Large intestine (tissue), 3 donors: ENCODE results near the gene KLK6. TPM values are rescaled to one million over a fixed set of nuclear protein-coding genes. Genes with fewer than 3 reads are reported as not detected.

Source experiments
- DNase-seq, 2 donors: peaks; one replicate each; pipeline versions ENCODE4 v3.0.0 to v3.0.0-alpha.2; 2013
- H3K27ac ChIP-seq: one replicate; pipeline ENCODE4 v1.5.1; 2013; ENCODE audit warnings: low read length
- H3K27me3 ChIP-seq: 2 replicates; pipeline ENCODE4 v1.6.1; 2013; ENCODE audit warnings: low read length; ENCODE audit not compliant: control insufficient read depth, insufficient read depth
- H3K36me3 ChIP-seq: 2 replicates; pipeline ENCODE4 v1.6.1; 2013; ENCODE audit warnings: low read length; ENCODE audit not compliant: control insufficient read depth, insufficient read depth
- H3K4me1 ChIP-seq: one replicate; pipeline ENCODE4 v1.6.1; 2013; ENCODE audit warnings: low read length; ENCODE audit not compliant: control insufficient read depth, insufficient read depth
- H3K4me3 ChIP-seq: one replicate; pipeline ENCODE4 v1.5.1; 2013; ENCODE audit warnings: low read length
- H3K9me3 ChIP-seq: one replicate; pipeline ENCODE4 v1.6.1; 2013; ENCODE audit warnings: mild to moderate bottlenecking, low read depth, low read length, moderate library complexity; ENCODE audit not compliant: control insufficient read depth
- WGBS: methylation state at CpG from one replicate; pipeline ENCODE4 v1.1.5; 2013; ENCODE audit warnings: low lambda C conversion rate; ENCODE audit not compliant: insufficient coverage; 5-methylcytosine and 5-hydroxymethylcytosine counted together
- polyA plus RNA-seq: library from polyadenylated mRNA; unstranded; fragments of 120-200 nt; gene quantifications from one replicate; pipeline ENCODE4 v1.2.1, GENCODE V29; 2013

Gene KLK6
- polyA plus RNA-seq, 1 donor = 0.58 TPM

DNA sequence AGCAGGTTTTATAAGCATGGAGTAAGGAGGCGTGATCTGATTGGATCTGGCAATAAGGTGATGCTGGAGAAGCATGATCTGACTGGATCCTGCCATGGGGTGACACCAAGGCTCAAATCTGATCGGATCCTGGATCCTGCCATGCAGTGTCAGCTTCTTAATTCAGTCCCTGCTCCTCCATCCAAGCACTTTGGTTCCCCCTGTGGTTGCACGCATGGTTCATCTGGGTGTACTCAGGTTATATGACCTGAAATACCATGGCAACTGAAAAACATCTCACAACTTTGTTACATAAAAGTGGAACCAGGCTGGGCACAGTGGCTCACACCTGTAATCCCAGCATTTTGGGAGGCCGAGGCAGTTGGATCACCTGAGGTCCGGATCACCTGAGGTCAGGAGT lies 40.6 kb downstream of the KLK6 start:
- no peak for DNase-seq
- Histone ChIP-seq H3K36me3 (no peaks in the 10 kb centered on the region), H3K27ac (no peak overlapping the region), H3K9me3 (no peaks in the 10 kb centered on the region), H3K4me3 (no peak overlapping the region), H3K27me3 (peaks cover 13% of the 10 kb centered on the region), H3K4me1 (no peaks in the 10 kb centered on the region)
- WGBS = no CpG with 5 or more reads among the region's 5 CpGs

- no peaks in the 10 kb centered on the region for H3K4me1 ChIP-seq
- no peaks in the 10 kb centered on the region for H3K36me3 ChIP-seq
- no peaks in the 10 kb centered on the region for H3K9me3 ChIP-seq
- no peak overlapping the region for H3K27ac ChIP-seq
- H3K4me3 ChIP-seq = no peak overlapping the region
- peaks cover 13% of the 10 kb centered on the region for H3K27me3 ChIP-seq
- DNase-seq = no peak
- WGBS = 80% methylated on average over 1 of the region's 11 CpGs
Measured at GRCh38 chr19:50926144-50926543, 43.2 kb downstream of the KLK6 start.

DNA sequence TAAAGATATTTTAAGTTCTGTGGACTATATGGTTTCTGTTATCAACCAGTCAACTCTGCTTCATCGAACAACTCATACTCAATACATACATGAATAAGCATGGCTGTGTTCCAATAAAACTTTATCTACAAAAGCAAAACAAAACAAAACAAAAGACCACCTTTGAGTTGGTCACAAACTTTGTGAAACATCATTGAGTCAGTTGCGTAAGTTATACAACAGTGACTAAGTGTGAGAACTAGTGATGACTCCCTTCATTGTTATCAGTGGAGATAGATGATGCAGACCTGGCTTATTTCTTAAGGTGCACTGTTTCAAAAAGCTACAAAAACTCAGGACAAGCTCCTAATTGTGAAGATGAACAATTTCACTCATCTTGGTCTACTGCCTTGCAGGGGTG lies 43.7 kb downstream of the KLK6 start:
- no peak for DNase-seq
- Histone ChIP-seq H3K9me3 (no peaks in the 10 kb centered on the region), H3K4me3 (no peak overlapping the region), H3K4me1 (no peaks in the 10 kb centered on the region), H3K27me3 (peaks cover 13% of the 10 kb centered on the region), H3K27ac (no peak overlapping the region), H3K36me3 (no peaks in the 10 kb centered on the region)
- 100% methylated on average over 1 of the region's 2 CpGs for WGBS

- Histone ChIP-seq H3K27me3 (peaks cover 7% of the 10 kb centered on the region), H3K4me1 (no peaks in the 10 kb centered on the region), H3K36me3 (no peaks in the 10 kb centered on the region), H3K9me3 (no peaks in the 10 kb centered on the region), H3K4me3 (no peak overlapping the region), H3K27ac (no peak overlapping the region)
- no peak for DNase-seq
- no CpG with 5 or more reads among the region's 6 CpGs for WGBS
Measured at GRCh38 chr19:50924586-50924985, 44.8 kb downstream of the KLK6 start.

DNA sequence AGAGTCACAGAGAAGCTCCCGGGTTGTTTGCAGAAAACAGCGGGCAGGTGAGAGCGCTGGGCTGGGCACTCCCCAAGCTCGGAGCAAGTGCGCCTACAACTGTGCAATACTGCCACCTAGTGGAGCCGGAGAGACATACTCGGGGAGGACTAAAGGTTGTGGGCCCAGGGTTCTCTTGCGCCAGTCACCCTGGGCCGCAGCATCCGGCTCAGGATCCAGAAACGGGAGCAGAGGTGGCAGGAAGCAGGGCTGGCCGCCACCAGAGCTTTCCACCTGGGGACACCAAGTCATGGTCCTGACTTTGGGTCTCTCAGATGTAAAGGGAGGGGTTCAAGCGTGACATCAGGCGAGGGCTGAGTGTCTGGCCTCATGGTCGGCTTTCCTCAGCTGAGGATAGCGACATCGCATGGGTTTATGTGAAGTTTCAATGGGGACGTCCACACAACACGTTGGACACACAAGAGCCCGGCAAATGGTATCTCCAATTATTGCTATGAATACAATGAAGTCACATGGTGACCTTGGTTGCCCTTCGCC lies 47.0 kb downstream of the KLK6 start:
- Histone ChIP-seq H3K4me3 (no peak overlapping the region), H3K9me3 (no peaks in the 10 kb centered on the region), H3K27ac (no peak overlapping the region), H3K27me3 (peaks cover 4% of the 10 kb centered on the region), H3K36me3 (no peaks in the 10 kb centered on the region), H3K4me1 (no peaks in the 10 kb centered on the region)
- peak; percentile 62 to 75 for DNase-seq
- WGBS = no CpG with 5 or more reads among the region's 21 CpGs

DNA sequence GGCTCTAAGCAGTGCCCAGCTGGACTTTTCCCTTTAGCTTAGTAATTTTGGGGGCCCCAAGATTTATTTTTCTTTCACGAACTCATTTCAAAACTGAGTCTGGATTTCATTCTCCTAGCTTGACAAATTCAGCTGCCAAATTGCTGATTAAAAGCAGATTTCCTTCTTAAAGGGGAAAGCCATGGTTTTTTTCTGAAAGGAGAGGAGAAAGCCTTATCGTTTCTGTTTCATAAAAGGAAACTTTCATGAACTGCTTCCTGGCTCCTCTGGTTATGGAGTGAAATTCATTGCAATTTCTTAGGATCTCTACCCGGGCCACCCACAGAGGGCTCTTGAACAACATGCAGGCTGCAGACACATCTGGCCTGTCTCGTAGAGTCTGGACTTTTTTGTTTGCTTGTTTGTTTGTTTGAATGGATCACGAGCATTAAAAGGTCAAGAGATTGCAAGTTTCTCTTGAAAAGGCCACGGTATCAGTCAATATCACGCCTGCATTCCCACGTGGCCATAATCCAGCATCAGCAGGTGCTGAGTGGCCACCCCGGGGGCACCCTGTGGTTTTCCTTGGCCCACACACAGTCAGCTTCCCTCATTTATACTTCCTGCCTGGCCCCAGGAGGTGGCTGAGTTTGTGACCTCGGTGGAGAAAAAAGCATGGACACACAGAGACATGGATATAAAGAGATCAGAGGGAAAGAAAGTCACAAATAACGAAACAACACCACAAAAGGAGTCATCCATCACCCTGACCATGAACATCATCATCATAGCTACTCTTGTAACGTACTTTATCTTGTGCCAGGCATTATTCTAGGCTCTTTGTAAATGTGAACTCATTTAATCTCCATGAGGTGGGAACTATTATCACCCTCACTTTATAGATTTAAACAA lies 47.7 kb downstream of the KLK6 start:
- WGBS = 0% methylated on average over 2 of the region's 12 CpGs
- Histone ChIP-seq H3K36me3 (no peaks in the 10 kb centered on the region), H3K27ac (no peak overlapping the region), H3K4me3 (no peak overlapping the region), H3K4me1 (no peaks in the 10 kb centered on the region), H3K27me3 (peaks cover 4% of the 10 kb centered on the region), H3K9me3 (no peaks in the 10 kb centered on the region)
- no peak for DNase-seq

GRCh38 chr19:50916069-50916468 lies 53.3 kb downstream of the KLK6 start:
- Histone ChIP-seq H3K9me3 (no peaks in the 10 kb centered on the region), H3K36me3 (no peaks in the 10 kb centered on the region), H3K27me3 (peaks cover 25% of the 10 kb centered on the region), H3K27ac (no peak overlapping the region), H3K4me3 (no peak overlapping the region), H3K4me1 (no peaks in the 10 kb centered on the region)
- no peak for DNase-seq
- no CpG with 5 or more reads among the region's 2 CpGs for WGBS

DNA sequence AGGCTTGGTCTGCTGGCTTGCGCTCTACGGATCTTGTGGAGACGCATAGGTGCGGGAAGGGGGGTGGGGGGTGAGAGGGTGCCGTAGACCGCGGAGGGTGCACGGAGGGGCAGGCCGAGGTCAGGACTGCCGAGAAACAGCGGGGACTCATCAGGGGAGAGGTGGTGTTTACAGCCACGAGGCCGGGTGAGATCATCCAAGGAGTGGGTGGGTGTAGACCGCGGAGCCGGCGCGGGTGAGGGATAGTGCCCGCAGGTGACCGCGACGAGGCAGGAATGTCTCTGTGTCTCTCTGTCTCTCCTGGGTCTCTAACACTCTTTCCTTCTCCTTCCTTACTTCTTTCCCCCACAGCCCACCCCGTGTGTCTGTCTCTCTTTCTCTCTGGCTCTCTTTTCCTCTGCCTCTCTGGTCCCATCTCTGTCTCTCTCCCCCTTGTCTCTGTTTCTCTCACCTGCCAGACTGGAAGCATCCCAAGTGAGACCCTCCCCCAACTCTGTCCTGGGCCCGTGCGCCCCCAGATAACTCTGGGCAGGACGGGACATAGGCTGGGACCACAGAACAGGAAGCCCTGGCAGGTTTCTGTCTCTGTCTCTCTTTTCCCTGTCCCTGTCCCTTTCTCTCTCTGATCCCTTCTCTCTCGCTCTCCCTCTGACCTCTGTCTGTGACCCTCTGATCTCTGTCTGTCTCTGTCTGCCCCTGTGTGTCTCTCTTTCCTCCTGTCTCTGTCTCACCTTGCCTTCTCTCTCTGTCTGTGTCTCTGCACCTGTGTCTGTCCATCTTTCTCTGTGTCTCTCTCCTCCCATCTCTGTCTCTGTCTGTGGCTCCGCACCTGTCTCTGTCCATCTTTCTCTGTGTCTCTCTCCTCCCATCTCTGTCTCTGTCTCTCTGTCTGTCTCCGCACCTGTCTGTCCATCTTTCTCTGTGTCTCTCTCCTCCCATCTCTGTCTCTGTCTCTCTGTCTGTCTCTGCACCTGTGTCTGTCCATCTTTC lies 56.4 kb downstream of the KLK6 start:
- no peaks in the 10 kb centered on the region for H3K9me3 ChIP-seq
- DNase-seq = no peak
- H3K4me3 ChIP-seq = no peak overlapping the region
- WGBS = 0% methylated on average over 2 of the region's 29 CpGs
- no peaks in the 10 kb centered on the region for H3K4me1 ChIP-seq
- H3K27me3 ChIP-seq = peaks cover 55% of the 10 kb centered on the region
- no peak overlapping the region for H3K27ac ChIP-seq
- H3K36me3 ChIP-seq = no peaks in the 10 kb centered on the region

GRCh38 chr19:50912102-50912599 lies 57.2 kb downstream of the KLK6 start:
- DNase-seq = no peak
- no peak overlapping the region for H3K4me3 ChIP-seq
- H3K27me3 ChIP-seq = peaks cover 61% of the 10 kb centered on the region
- no CpG with 5 or more reads among the region's 21 CpGs for WGBS
- H3K36me3 ChIP-seq = no peaks in the 10 kb centered on the region
- H3K4me1 ChIP-seq = no peaks in the 10 kb centered on the region
- H3K9me3 ChIP-seq = no peaks in the 10 kb centered on the region
- no peak overlapping the region for H3K27ac ChIP-seq
